ENCODE results near the gene NCAM2.

The NCAM2 gene

GRCh38 chr21:20971296-20971921, 26.8 kb upstream of the NCAM2 start:
- CTCF ChIA-PET = interaction anchor here (0.6 to 1.8 kb wide), 9 partner anchors 10 to 1054 kb away, joined by 3 to 12 read pairs (median 3); partner anchors contain the start of gene NCAM2
- H3K27ac ChIP-seq (ENCODE audit: extremely low read depth, low read depth, low read length) = no peak overlapping the region
- TF ChIP-seq ZEB2 (tag by site-specific recombination; IDR thresholded peaks at IDR 0.05) (no peak), PATZ1 (tag by site-specific recombination; IDR thresholded peaks at IDR 0.05) (no peak), ZNF398 (tag by site-specific recombination; IDR thresholded peaks at IDR 0.05) (no peak), KLF7 (tag by site-specific recombination; IDR thresholded peaks at IDR 0.05; ENCODE audit: borderline replicate concordance) (no peak), ZNF354C (tag by site-specific recombination; IDR thresholded peaks at IDR 0.05; ENCODE audit: borderline replicate concordance, low read depth) (no peak)
- H3K4me3 ChIP-seq (ENCODE audit: low read depth, low read length) = no peak overlapping the region
- no peaks in the 10 kb centered on the region for H3K36me3 ChIP-seq (ENCODE audit: control insufficient read depth in 2 of 2, insufficient read depth in 1 of 2, low read length in 2 of 2)
- H3K9me3 ChIP-seq (ENCODE audit: control insufficient read depth, insufficient read depth, low read depth, low read length) = no peaks in the 10 kb centered on the region
- no peaks in the 10 kb centered on the region for H3K4me1 ChIP-seq (ENCODE audit: control insufficient read depth, insufficient read depth, low read length)
- POLR2A ChIA-PET = no interaction called here

- H3K4me1 ChIP-seq (ENCODE audit: control insufficient read depth, insufficient read depth, low read length) = no peaks in the 10 kb centered on the region
- ChIA-PET CTCF (interaction anchor here (0.7 kb wide), 1 partner anchor 1561 kb away, joined by 3 read pairs; no protein-coding TSS in a partner anchor), POLR2A (no interaction called here)
- TF ChIP-seq ZNF488 (tag by site-specific recombination; IDR thresholded peaks at IDR 0.05) (no peak), ZNF610 (tag by site-specific recombination; IDR thresholded peaks at IDR 0.05; ENCODE audit: borderline replicate concordance) (no peak), GLIS1 (tag by site-specific recombination; IDR thresholded peaks at IDR 0.05) (no peak), SALL2 (tag by site-specific recombination; IDR thresholded peaks at IDR 0.05; ENCODE audit: borderline replicate concordance) (no peak), CTCF (tag by site-specific recombination; IDR thresholded peaks at IDR 0.05) (no peak), ZNF202 (tag by site-specific recombination; IDR thresholded peaks at IDR 0.05; ENCODE audit: borderline replicate concordance) (no peak), ZNF335 (tag by site-specific recombination; conservative IDR thresholded peaks at IDR 0.05) (no peak), ZNF211 (tag by site-specific recombination; IDR thresholded peaks at IDR 0.05; ENCODE audit: low read depth) (no peak), ZNF658 (tag by site-specific recombination; IDR thresholded peaks at IDR 0.05) (no peak)
- H3K36me3 ChIP-seq (ENCODE audit: control insufficient read depth in 2 of 2, insufficient read depth in 1 of 2, low read length in 2 of 2) = no peaks in the 10 kb centered on the region
- H3K4me3 ChIP-seq (ENCODE audit: low read depth, low read length) = no peak overlapping the region
- no peaks in the 10 kb centered on the region for H3K9me3 ChIP-seq (ENCODE audit: control insufficient read depth, insufficient read depth, low read depth, low read length)
- H3K27ac ChIP-seq (ENCODE audit: extremely low read depth, low read depth, low read length) = no peak overlapping the region
These were observed 3.4 kb upstream of the NCAM2 start for GRCh38 chr21:20994790-20995189.
